ENCODE measurements around the gene PRKN.

DNA sequence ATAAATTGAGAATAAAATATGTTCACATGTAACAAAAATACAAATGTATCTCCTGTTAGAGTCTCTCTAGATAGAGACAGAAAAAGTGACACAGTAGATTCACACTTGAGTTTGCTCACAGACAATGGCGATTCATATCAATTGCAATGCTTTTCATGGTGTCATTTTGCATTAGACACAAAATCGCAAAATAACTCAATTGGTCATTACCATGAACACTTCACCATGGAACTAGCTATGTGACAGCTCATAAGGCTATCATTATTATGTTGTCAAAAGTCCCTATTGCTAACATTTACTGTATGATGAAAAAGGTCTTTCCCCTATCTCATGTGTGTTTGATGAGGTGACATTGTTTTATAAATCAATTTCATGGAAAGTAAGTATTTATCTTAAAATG lies 1204.2 kb downstream of the PRKN start:
- no peak for TF ChIP-seq CTCF (IDR thresholded peaks at IDR 0.05)
- no peak for TF ChIP-seq POLR2A (IDR thresholded peaks at IDR 0.05)
